ENCODE data around the gene CACNA1C.

GRCh38 chr12:2177751-2178150, 125.0 kb downstream of the CACNA1C start:
- TF ChIP-seq CTCF (IDR thresholded peaks at IDR 0.05) (no peak), EZH2 (IDR thresholded peaks at IDR 0.05; ENCODE audit: borderline replicate concordance, insufficient read depth, low read depth, low read length, poor library complexity, severe bottlenecking) (no peak)

All from B cell (primary cell).